ENCODE measurements around the gene ADM. TPM values are rescaled to one million over a fixed set of nuclear protein-coding genes. Genes with fewer than 3 reads are reported as not detected.
A peak's percentile ranks its signal among the peaks of the same experiment; 100 is the strongest.

Gene ADM
- total RNA-seq (74.1 and 87.8 TPM in 2 replicates), polyA plus RNA-seq (84.6 and 90.3 TPM in 2 replicates)

GRCh38 chr11:10304495-10305261 is at the start of gene ADM:
TSS of gene ADM (plus strand) at chr11:10305073. CDS start at chr11:10305701, 628 bp downstream.
- TF ChIP-seq EZH2 (IDR thresholded peaks at IDR 0.05; ENCODE audit: borderline replicate concordance) (no peak), CTCF (IDR thresholded peaks at IDR 0.05; ENCODE audit: poor library complexity) (peak; percentile 56), EZH2phosphoT487 (IDR thresholded peaks at IDR 0.05; ENCODE audit: low read depth, severe bottlenecking, unreplicated experiment) (no peak)
- Histone ChIP-seq H3K9me2 (replicated peaks; ENCODE audit: insufficient read depth) (no peaks in the 10 kb centered on the region), H3K4me2 (peak within 1 kb of the TSS; percentile 89), H3K9me3 (ENCODE audit: low read depth) (no peaks in the 10 kb centered on the region), H4K20me1 (ENCODE audit: insufficient read depth, poor library complexity, severe bottlenecking) (peaks cover 2% of the 10 kb centered on the region), H2AFZ (peak within 1 kb of the TSS; percentile 71), H3K79me2 (peaks cover 5% of the 10 kb centered on the region), H3K36me3 (replicated peaks; ENCODE audit: insufficient read depth, low read depth) (no peaks in the 10 kb centered on the region), H3K27me3 (peaks cover 3% of the 10 kb centered on the region), H3K27ac (peak within 1 kb of the TSS; percentile 95), H3K4me1 (ENCODE audit: insufficient read depth) (peaks cover 15% of the 10 kb centered on the region), H3K4me3 (peak within 1 kb of the TSS; percentile 70)
- DNase-seq (ENCODE audit: low spot score), result peak; percentile 93
- 2% methylated on average over 37 of the region's 48 CpGs for WGBS (ENCODE audit: low lambda C conversion rate, missing lambda C conversion rate)

GRCh38 chr11:10255388-10256125 is 49.3 kb upstream of the ADM start:
- Histone ChIP-seq H3K27me3 (no peaks in the 10 kb centered on the region), H2AFZ (no peak overlapping the region), H3K4me2 (no peak overlapping the region), H3K36me3 (replicated peaks; ENCODE audit: insufficient read depth, low read depth) (no peaks in the 10 kb centered on the region), H4K20me1 (ENCODE audit: insufficient read depth, poor library complexity, severe bottlenecking) (peaks cover 3% of the 10 kb centered on the region), H3K9me2 (replicated peaks; ENCODE audit: insufficient read depth) (no peaks in the 10 kb centered on the region), H3K79me2 (peaks cover 78% of the 10 kb centered on the region), H3K4me3 (no peak overlapping the region), H3K4me1 (ENCODE audit: insufficient read depth) (no peaks in the 10 kb centered on the region), H3K9me3 (ENCODE audit: low read depth) (no peaks in the 10 kb centered on the region), H3K27ac (no peak overlapping the region)
- 80% methylated on average over 3 of the region's 3 CpGs for WGBS (ENCODE audit: low lambda C conversion rate, missing lambda C conversion rate)
- TF ChIP-seq EZH2 (IDR thresholded peaks at IDR 0.05; ENCODE audit: borderline replicate concordance) (no peak), CTCF (IDR thresholded peaks at IDR 0.05; ENCODE audit: poor library complexity) (no peak), EZH2phosphoT487 (IDR thresholded peaks at IDR 0.05; ENCODE audit: low read depth, severe bottlenecking, unreplicated experiment) (no peak)
- DNase-seq (ENCODE audit: low spot score), result no peak

GRCh38 chr11:10257478-10257877 is 47.4 kb upstream of the ADM start:
- no peak overlapping the region for H3K4me2 ChIP-seq
- H3K27me3 ChIP-seq, result no peaks in the 10 kb centered on the region
- H3K4me1 ChIP-seq (ENCODE audit: insufficient read depth), result no peaks in the 10 kb centered on the region
- no peaks in the 10 kb centered on the region for H3K9me2 ChIP-seq (replicated peaks; ENCODE audit: insufficient read depth)
- H3K36me3 ChIP-seq (replicated peaks; ENCODE audit: insufficient read depth, low read depth), result no peaks in the 10 kb centered on the region
- no peak for DNase-seq (ENCODE audit: low spot score)
- peaks cover 3% of the 10 kb centered on the region for H4K20me1 ChIP-seq (ENCODE audit: insufficient read depth, poor library complexity, severe bottlenecking)
- no peak overlapping the region for H3K4me3 ChIP-seq
- TF ChIP-seq CTCF (IDR thresholded peaks at IDR 0.05; ENCODE audit: poor library complexity) (no peak), EZH2phosphoT487 (IDR thresholded peaks at IDR 0.05; ENCODE audit: low read depth, severe bottlenecking, unreplicated experiment) (no peak), EZH2 (IDR thresholded peaks at IDR 0.05; ENCODE audit: borderline replicate concordance) (no peak)
- 77% methylated on average over 4 of the region's 4 CpGs for WGBS (ENCODE audit: low lambda C conversion rate, missing lambda C conversion rate)
- no peak overlapping the region for H2AFZ ChIP-seq
- H3K9me3 ChIP-seq (ENCODE audit: low read depth), result no peaks in the 10 kb centered on the region
- no peak overlapping the region for H3K27ac ChIP-seq
- H3K79me2 ChIP-seq, result peaks cover 84% of the 10 kb centered on the region
